MCF 10A (cell line): Measurements from ENCODE around the gene CASP9. TPM values are rescaled to one million over a fixed set of nuclear protein-coding genes. Genes with fewer than 3 reads are reported as not detected.
A peak's percentile ranks its signal among the peaks of the same experiment; 100 is the strongest.

Experiments
- BruUV-seq: library from RNA; stranded (reverse); fragments of 400-500 nt; replicated peaks from 2 replicates; lab custom pipeline; 2021; lab: Mats Ljungman, UMichigan
- CTCF ChIA-PET: fragments of 300-600 bp; sonication (Branson Sonifier 250); formaldehyde crosslinking; extraction: SDS; loops from one replicate; lab custom pipeline; 2021; ENCODE audit warnings: antibody characterized with exemption, inconsistent platforms; lab: Yijun Ruan, JAX
- POLR2A ChIA-PET: fragments of 300-600, 350-650 bp; sonication (Branson Sonifier 250); formaldehyde crosslinking; extraction: SDS; loops from one replicate; lab custom pipeline; 2020; ENCODE audit warnings: antibody characterized with exemption, inconsistent platforms; lab: Yijun Ruan, JAX
- DNase-seq: peaks from one replicate; pipeline ENCODE4 v3.0.0-alpha.2; 2018; ENCODE audit not compliant: unreplicated experiment
- H3K27ac Mint-ChIP-seq: one replicate; pipeline ENCODE4 v1.8.0; 2022; ENCODE audit warnings: mild to moderate bottlenecking, low read depth, mixed read lengths; ENCODE audit not compliant: unreplicated experiment
- H3K27me3 Mint-ChIP-seq: one replicate; pipeline ENCODE4 v1.8.0; 2022; ENCODE audit warnings: mixed read lengths; ENCODE audit not compliant: insufficient read depth, unreplicated experiment
- H3K36me3 Mint-ChIP-seq: one replicate; pipeline ENCODE4 v1.8.0; 2022; ENCODE audit warnings: mild to moderate bottlenecking, moderate library complexity, mixed read lengths; ENCODE audit not compliant: insufficient read depth, unreplicated experiment
- H3K4me1 Mint-ChIP-seq: one replicate; pipeline ENCODE4 v1.8.0; 2022; ENCODE audit warnings: mixed read lengths; ENCODE audit not compliant: insufficient read depth, unreplicated experiment
- H3K4me3 Mint-ChIP-seq: one replicate; pipeline ENCODE4 v1.8.0; 2022; ENCODE audit warnings: mild to moderate bottlenecking, moderate library complexity, mixed read lengths; ENCODE audit not compliant: unreplicated experiment
- H3K9me3 Mint-ChIP-seq: one replicate; pipeline ENCODE4 v1.8.0; 2022; ENCODE audit warnings: mixed read lengths; ENCODE audit not compliant: unreplicated experiment
- intact Hi-C: fragments of 100-400 bp; cut with micrococcal nuclease; formaldehyde crosslinking; loops from 2 replicates; pipeline ENCODE4 v1.14.1; 2022
- total RNA-seq: library from RNA; stranded (reverse); gene quantifications from 2 replicates; pipeline ENCODE4 v1.2.3, GENCODE V29; 2022
- TF ChIP-seq, protein P1 (sequence below): fragments of 200-600 bp; IDR thresholded peaks from one replicate; pipeline ENCODE4 v1.8.0; 2022; ENCODE audit warnings: antibody characterized with exemption, mild to moderate bottlenecking; ENCODE audit not compliant: unreplicated experiment

Gene CASP9
- total RNA-seq, 1 experiment from 2014 or later: 8.9 TPM

DNA sequence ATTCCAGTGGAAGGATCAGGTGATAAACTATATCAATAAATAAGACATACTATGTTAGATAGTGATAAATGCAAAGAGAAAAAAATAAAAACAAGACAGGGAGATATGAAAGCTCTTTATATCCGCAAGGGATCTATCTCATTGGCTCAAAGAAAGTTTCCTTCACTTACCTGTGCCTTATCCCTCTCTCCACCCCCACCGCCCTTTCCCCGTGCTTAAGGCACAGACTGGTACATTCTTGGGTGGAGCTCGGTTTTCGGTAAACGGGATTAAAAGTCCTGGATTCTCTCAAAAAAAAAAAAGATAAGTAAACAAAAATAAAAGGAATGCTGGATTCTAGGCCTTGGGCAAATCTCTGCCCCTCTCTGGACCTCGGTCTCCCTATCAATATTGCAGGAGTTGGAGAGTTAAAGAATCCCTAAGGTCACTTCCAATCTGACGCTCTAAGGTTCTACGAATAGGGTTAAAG lies 2.0 kb upstream of the CASP9 start:
- TF ChIP-seq, protein P1, sequence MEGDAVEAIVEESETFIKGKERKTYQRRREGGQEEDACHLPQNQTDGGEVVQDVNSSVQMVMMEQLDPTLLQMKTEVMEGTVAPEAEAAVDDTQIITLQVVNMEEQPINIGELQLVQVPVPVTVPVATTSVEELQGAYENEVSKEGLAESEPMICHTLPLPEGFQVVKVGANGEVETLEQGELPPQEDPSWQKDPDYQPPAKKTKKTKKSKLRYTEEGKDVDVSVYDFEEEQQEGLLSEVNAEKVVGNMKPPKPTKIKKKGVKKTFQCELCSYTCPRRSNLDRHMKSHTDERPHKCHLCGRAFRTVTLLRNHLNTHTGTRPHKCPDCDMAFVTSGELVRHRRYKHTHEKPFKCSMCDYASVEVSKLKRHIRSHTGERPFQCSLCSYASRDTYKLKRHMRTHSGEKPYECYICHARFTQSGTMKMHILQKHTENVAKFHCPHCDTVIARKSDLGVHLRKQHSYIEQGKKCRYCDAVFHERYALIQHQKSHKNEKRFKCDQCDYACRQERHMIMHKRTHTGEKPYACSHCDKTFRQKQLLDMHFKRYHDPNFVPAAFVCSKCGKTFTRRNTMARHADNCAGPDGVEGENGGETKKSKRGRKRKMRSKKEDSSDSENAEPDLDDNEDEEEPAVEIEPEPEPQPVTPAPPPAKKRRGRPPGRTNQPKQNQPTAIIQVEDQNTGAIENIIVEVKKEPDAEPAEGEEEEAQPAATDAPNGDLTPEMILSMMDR: no peak
- ChIA-PET POLR2A (interaction anchor here (0.5 to 3.4 kb wide), 11 partner anchors 11 to 1098 kb away, joined by 3 to 36 read pairs (median 3); partner anchors contain the start of gene DDI2), CTCF (interaction anchor here (0.6 kb wide), 1 partner anchor 106 kb away, joined by 3 read pairs; no protein-coding TSS in a partner anchor)
- TSS peak; percentile 38 for BruUV-seq
- H3K9me3 Mint-ChIP-seq: no peaks in the 10 kb centered on the region
- intact Hi-C loops: loop anchor here (1.0 kb wide), 1 partner anchor 92 kb away; no protein-coding TSS in a partner anchor
- H3K27me3 Mint-ChIP-seq: no peaks in the 10 kb centered on the region
- H3K4me1 Mint-ChIP-seq: peaks cover 16% of the 10 kb centered on the region
- peak overlapping the region; percentile 100 for H3K27ac Mint-ChIP-seq
- H3K4me3 Mint-ChIP-seq: peak overlapping the region; percentile 92
- no peak for DNase-seq
- peaks cover 27% of the 10 kb centered on the region for H3K36me3 Mint-ChIP-seq

DNA sequence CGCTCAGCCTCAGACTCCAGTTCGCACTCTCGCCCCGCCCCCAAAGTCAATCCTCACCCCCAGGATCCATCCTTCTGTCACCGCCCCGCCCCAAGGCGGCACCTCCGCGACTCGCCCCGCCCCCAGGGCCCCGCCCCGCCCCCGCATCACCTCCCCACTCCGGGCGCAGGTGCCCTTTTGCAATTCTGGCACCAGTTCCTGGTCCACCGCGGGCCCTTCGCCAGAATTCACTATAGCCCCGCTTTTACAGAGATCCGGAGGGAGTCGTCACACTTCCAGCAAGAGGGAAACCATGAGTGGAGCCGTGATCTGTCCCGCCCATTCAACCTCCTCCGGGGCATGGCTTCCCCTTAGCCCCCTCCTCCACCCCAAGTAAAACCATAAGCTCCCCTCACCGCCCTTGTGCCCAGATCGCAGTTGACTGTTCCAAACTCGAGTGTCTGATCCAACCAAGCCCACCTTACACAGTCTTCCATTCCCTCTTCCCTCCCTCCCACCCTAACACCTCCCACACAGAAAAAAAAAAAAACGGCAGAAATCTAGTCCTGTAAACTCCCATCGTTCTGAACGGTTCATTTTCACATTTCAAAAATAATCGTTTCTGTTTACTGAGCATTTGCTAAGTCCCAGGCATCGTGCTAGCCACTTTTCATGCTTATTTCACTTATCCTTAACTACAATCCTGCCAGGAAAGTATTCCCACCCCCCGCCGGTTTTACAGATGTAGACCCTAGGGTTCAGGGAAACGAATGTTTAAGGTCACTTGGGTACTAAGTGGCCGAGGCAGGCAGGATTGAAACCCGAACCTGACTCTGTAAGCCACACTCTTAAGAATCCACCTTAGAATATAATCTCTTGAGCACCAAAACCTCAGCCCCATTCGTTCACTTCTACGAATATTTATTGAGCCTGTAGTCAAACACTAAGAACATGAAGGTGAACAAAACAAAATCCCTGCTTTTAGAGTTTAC lies 1.3 kb upstream of the CASP9 start:
- Mint-ChIP-seq H3K27ac (peak overlapping the region; percentile 100), H3K4me1 (peaks cover 16% of the 10 kb centered on the region), H3K36me3 (peaks cover 20% of the 10 kb centered on the region), H3K4me3 (peak overlapping the region; percentile 92), H3K27me3 (no peaks in the 10 kb centered on the region), H3K9me3 (no peaks in the 10 kb centered on the region)
- BruUV-seq: no TSS peak
- ChIA-PET POLR2A (interaction anchor here (0.5 to 3.4 kb wide), 8 partner anchors 11 to 761 kb away, joined by 3 to 36 read pairs (median 4); partner anchors contain the start of gene DDI2), CTCF (interaction anchor here (0.6 kb wide), 1 partner anchor 107 kb away, joined by 3 read pairs; no protein-coding TSS in a partner anchor)
- peak; percentile 99 for DNase-seq
- TF ChIP-seq, protein P1: no peak
- intact Hi-C loops: loop anchor here (1.0 kb wide), 1 partner anchor 93 kb away; no protein-coding TSS in a partner anchor

DNA sequence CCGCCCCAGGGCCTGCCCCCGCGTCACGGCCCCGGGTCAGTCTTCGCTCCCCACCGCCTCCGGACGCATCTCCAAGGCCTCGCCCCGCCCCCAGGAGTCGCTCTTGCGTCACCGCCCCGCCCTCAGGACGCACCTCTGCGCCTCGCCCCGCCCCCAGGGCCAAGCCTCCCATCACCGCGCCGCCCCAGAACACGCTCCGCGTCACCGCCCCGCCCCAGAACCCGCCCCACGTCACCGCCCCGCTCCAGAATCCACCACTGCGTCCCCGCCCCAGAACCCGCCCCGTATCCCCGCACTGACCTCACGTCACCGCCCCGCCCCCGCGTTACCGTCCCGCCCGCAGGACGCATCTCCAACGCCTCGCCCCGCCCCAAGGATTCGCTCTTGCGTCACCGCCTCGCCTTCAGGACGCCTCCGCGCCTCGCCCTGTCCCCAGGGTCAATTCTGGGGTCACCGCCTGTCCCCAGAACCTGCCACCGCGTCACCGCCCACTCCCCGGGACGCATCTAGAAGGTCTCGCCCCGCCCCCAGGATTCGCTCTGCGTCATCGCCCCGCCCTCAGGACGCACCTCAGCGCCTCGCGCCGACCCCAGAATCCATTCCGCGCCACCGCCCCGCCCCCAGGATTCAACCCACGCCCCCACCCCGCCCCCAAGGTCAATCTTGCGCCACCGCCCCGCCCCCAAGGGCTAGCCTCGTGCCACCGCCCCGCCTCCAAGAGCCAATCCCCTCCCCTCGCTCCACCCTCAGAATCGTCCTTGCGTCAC lies 451 bp upstream of the CASP9 start:
- Mint-ChIP-seq H3K9me3 (no peaks in the 10 kb centered on the region), H3K27ac (peak overlapping the region; percentile 100), H3K36me3 (peaks cover 13% of the 10 kb centered on the region), H3K27me3 (no peaks in the 10 kb centered on the region), H3K4me3 (peak overlapping the region; percentile 92), H3K4me1 (peaks cover 16% of the 10 kb centered on the region)
- CTCF ChIA-PET: interaction anchor here (0.9 kb wide), 1 partner anchor 200 kb away, joined by 4 read pairs; no protein-coding TSS in a partner anchor
- DNase-seq: peak; percentile 96
- POLR2A ChIA-PET: interaction anchor here (3.4 kb wide), 1 partner anchor 93 kb away, joined by 36 read pairs; the partner anchor contains the start of gene DDI2
- intact Hi-C loops: no loop called here
- no TSS peak for BruUV-seq
- TF ChIP-seq, protein P1: no peak
